Activated CD8-positive, alpha-beta memory T cell treated with anti-CD3 and anti-CD28 coated beads, Interleukin-2, amount 50 U/mL, for 24 hours (primary cell): Measurements from ENCODE around the gene GMPPB.
A peak's percentile ranks its signal among the peaks of the same experiment; 100 is the strongest.

ENCODE experiments used
- DNase-seq: peaks from one replicate; pipeline ENCODE4 v3.0.0-alpha.2; 2020; ENCODE audit errors: extremely low read depth

The GMPPB gene

GRCh38 chr3:49729966-49730609, 6.3 kb upstream of the GMPPB start:
- no peak for DNase-seq

GRCh38 chr3:49727924-49728361, 4.2 kb upstream of the GMPPB start:
- DNase-seq = no peak

GRCh38 chr3:49727154-49727923, 3.6 kb upstream of the GMPPB start:
- no peak for DNase-seq

- DNase-seq = no peak
Measured at GRCh38 chr3:49725906-49726681, 2.3 kb upstream of the GMPPB start.

GRCh38 chr3:49724586-49724985, 835 bp upstream of the GMPPB start:
- DNase-seq = no peak

- no peak for DNase-seq
Measured at GRCh38 chr3:49723296-49723627, 489 bp downstream of the GMPPB start.

- no peak for DNase-seq
Measured at GRCh38 chr3:49722896-49723295, 855 bp downstream of the GMPPB start.

- DNase-seq = no peak
Measured at GRCh38 chr3:49721896-49722781, 1.6 kb downstream of the GMPPB start.

GRCh38 chr3:49721596-49721895, 2.2 kb downstream of the GMPPB start:
- DNase-seq = no peak

GRCh38 chr3:49720855-49721595, 2.7 kb downstream of the GMPPB start:
- DNase-seq = no peak

GRCh38 chr3:49719214-49719884, 4.4 kb downstream of the GMPPB start, which contains the start of gene AMIGO3:
TSS of gene AMIGO3 (minus strand) at chr3:49719684. CDS start at chr3:49719465, 219 bp downstream.
- peak; percentile 77 for DNase-seq

GRCh38 chr3:49718858-49719213, 4.9 kb downstream of the GMPPB start:
- no peak for DNase-seq

- DNase-seq = no peak
Measured at GRCh38 chr3:49717959-49718857, 5.5 kb downstream of the GMPPB start.

- no peak for DNase-seq
Measured at GRCh38 chr3:49717211-49717958, 6.4 kb downstream of the GMPPB start.

- no peak for DNase-seq
Measured at GRCh38 chr3:49716691-49717210, 7.0 kb downstream of the GMPPB start.

GRCh38 chr3:49716169-49716568, 7.6 kb downstream of the GMPPB start:
- no peak for DNase-seq

- DNase-seq = no peak
Measured at GRCh38 chr3:49715611-49716121, 8.1 kb downstream of the GMPPB start.
